Right cardiac atrium (tissue), 5 donors: Measurements from ENCODE around the gene OPN1MW3. TPM values are rescaled to one million over a fixed set of nuclear protein-coding genes. Genes with fewer than 3 reads are reported as not detected.
"Not testable (repeated sequence)": the region's sequence is repeated elsewhere in the genome, so short reads cannot be mapped to it uniquely, and the experiment has no call there.

Source experiments
- ATAC-seq, 2 donors: fragments of 200-7000 bp; cut with Tn5 transposase; one replicate each; pipeline versions ENCODE4 v1.8.0 to v1.9.1; 2020; ENCODE audit warnings: moderate library complexity in 2 of 2, mild to moderate bottlenecking in 1 of 2
- DNase-seq, 3 donors: peaks; one replicate each; pipeline ENCODE4 v3.0.0-alpha.2; 2020
- H3K27ac ChIP-seq: one replicate; pipeline ENCODE4 v1.5.1; 2013; ENCODE audit warnings: mild to moderate bottlenecking, low read length, control low read depth, moderate library complexity
- H3K27me3 ChIP-seq: one replicate; pipeline ENCODE4 v1.6.1; 2013; ENCODE audit not compliant: control insufficient read depth, insufficient read depth
- H3K4me1 ChIP-seq: one replicate; pipeline ENCODE4 v1.6.1; 2013; ENCODE audit warnings: low read length; ENCODE audit not compliant: control insufficient read depth, insufficient read depth
- H3K4me3 ChIP-seq: one replicate; pipeline ENCODE4 v1.5.1; 2013; ENCODE audit warnings: low read length, control low read depth
- H3K9me3 ChIP-seq: one replicate; pipeline ENCODE4 v1.6.1; 2013; ENCODE audit warnings: low read length; ENCODE audit not compliant: control insufficient read depth
- WGBS: extraction: QIAGEN DNeasy Blood & Tissue Kit; methylation state at CpG from one replicate; pipeline ENCODE4 v1.1.7; 2013; 5-methylcytosine and 5-hydroxymethylcytosine counted together
- intact Hi-C, 4 donors: fragments of 100-400 bp; cut with DNase I; formaldehyde crosslinking; loops; one replicate each; pipeline versions ENCODE4 v1.11.0 to v1.14.0; 2022 to 2023
- polyA plus RNA-seq: library from polyadenylated mRNA; stranded (reverse); fragments of 200-250 nt; gene quantifications from one replicate; pipeline ENCODE4 v1.2.3, GENCODE V29; 2013
- total RNA-seq, 4 donors: library from RNA; stranded (reverse); fragmentation: NEBNext Ultra II Directional; extraction: Animal tissue kit (Norgen Biotek cat#: 25700); gene quantifications; one replicate each; pipeline ENCODE4 v1.2.1, GENCODE V29; 2021
- donor health status: healthy with polysubstance abuse.
- donor health status: DM: no; HTN: yes; CAD: no.
- donor health status: DM: no; HTN: no; CAD: no.
- donor health status: DM: no; HTN: yes; CAD: no; lungs with severe emphysema.
- donor health status: DM: yes; HTN: yes; CAD: no.

Gene OPN1MW3
- total and polyA plus RNA-seq, 5 donors = not detected

DNA sequence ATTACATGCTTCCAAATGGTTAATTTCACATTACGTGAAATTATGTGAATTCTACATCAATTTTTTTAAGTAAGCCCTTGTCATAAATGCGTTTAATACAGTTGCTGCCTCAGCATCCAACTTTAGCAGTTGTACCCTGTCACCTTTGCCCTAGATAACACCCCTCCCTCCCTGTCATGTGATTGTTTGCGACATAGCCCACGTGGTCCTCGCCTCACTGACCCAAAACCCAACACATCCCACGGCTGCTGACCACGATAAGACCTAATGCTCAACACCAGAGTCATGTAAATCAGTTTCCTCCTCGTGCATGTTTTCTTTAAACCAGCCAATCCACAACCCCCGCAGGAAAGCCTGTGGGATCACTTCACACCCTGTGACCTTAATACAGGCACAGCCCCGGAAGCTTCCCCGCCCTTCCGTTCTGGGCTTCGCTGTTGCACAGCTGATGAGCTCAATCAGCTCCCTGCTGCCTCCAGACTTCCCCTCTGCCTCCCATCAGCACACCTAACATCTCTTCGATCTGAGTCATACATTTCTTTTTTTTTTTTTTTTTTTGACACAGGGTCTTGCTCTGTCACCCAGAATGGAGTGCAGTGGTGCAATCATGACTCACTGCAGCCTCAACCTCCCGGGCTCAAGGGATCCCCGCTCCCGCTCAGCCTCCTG lies 9.9 kb upstream of the OPN1MW3 start:
- intact Hi-C loops, H3K27me3 ChIP-seq, H3K4me1 ChIP-seq, DNase-seq, H3K27ac ChIP-seq, H3K4me3 ChIP-seq, H3K9me3 ChIP-seq: not testable (repeated sequence)
- ATAC-seq = peak; percentile 92 to 97
- WGBS = no CpG with 5 or more reads among the region's 17 CpGs

DNA sequence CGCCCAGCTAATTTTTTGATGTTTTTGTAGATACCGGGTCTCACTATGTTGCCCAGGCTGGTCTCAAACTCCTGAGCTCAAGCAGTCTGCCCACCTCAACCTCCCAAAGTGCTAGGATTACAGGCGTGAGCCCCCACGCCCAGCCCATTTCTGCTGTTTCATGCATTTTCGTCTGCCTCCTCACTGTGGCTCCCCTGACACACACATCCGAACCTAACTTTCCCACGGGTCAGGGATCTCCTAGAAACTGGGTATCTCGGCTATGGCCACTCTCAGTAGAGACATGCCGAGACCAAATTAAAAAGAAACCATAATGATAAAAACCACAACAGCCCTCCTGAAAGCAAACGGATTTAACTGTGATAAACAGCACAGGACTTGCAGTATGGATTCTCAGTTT lies 9.3 kb upstream of the OPN1MW3 start:
- no CpG with 5 or more reads among the region's 10 CpGs for WGBS
- peak in 1 of 2 donors; percentile 9 for ATAC-seq
- H3K27ac ChIP-seq, intact Hi-C loops, DNase-seq, H3K27me3 ChIP-seq, H3K4me3 ChIP-seq, H3K4me1 ChIP-seq, H3K9me3 ChIP-seq: not testable (repeated sequence)

DNA sequence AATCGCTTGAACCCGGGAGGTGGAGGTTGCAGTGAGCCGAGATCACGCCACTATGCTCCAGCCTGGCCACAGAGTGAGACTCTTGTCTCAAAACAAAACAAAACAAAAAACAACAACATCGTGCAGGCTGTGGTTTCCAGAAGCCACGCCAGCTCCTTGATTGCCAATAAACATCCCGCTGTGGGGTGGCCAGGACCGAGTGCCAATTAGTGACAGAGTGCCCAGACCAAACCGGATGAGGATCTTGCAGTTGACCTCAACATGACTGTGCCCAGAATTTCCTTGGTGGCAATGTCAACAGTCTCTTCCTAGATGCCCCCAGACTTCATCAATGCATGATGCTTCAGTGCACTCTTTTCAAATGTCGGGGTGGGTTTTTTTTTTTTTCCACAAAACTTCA lies 1.3 kb downstream of the OPN1MW3 start:
- ATAC-seq, DNase-seq, intact Hi-C loops, H3K4me1 ChIP-seq, H3K9me3 ChIP-seq, H3K4me3 ChIP-seq, H3K27ac ChIP-seq, H3K27me3 ChIP-seq: not testable (repeated sequence)
- WGBS = no CpG with 5 or more reads among the region's 10 CpGs

DNA sequence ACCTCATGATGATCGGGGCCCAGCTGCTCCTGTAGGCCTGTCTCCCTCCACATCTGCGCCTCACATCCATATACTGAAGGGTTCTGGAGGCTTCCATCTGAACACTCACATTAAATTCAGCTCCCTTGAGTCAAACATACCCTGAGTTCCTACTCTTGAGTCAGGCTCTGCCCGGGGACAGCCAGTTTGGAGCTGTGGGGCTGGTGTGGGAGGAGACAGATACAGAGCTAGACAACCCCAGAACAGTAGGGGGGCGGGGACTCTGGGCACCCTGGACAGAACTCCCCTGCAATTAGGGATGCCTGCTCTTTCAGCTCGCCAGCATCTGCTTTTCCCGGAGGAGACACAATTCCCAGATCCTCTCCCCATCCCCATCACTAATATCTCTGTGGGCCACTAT lies 5.7 kb downstream of the OPN1MW3 start:
- DNase-seq, H3K9me3 ChIP-seq, H3K27ac ChIP-seq, ATAC-seq, intact Hi-C loops, H3K4me1 ChIP-seq, H3K27me3 ChIP-seq, H3K4me3 ChIP-seq: not testable (repeated sequence)
- WGBS = no CpG with 5 or more reads among the region's 6 CpGs

DNA sequence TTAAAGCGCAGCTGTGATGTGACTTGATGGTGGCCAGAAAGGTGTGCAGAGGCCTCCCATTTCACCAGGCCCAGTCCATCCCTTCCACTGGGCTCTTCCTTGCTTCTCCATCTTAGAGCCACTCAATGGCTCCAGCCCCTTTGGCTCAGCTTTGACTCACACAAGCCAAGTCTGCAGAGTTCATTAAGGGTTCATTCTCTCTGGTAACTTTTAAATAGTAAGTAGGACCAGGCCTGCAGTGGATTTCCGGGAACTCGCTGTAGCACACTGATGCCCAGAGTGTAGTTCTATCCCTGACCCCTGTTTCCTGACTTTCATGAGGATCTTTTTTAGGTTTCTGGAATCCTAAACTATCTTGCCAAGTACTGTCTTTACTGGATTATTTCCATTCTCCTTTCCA lies 11.9 kb downstream of the OPN1MW3 start:
- H3K27ac ChIP-seq, H3K27me3 ChIP-seq, intact Hi-C loops, H3K9me3 ChIP-seq, H3K4me1 ChIP-seq, H3K4me3 ChIP-seq, DNase-seq: not testable (repeated sequence)
- WGBS = no CpG with 5 or more reads among the region's 3 CpGs
- ATAC-seq = peak; percentile 74 to 84

DNA sequence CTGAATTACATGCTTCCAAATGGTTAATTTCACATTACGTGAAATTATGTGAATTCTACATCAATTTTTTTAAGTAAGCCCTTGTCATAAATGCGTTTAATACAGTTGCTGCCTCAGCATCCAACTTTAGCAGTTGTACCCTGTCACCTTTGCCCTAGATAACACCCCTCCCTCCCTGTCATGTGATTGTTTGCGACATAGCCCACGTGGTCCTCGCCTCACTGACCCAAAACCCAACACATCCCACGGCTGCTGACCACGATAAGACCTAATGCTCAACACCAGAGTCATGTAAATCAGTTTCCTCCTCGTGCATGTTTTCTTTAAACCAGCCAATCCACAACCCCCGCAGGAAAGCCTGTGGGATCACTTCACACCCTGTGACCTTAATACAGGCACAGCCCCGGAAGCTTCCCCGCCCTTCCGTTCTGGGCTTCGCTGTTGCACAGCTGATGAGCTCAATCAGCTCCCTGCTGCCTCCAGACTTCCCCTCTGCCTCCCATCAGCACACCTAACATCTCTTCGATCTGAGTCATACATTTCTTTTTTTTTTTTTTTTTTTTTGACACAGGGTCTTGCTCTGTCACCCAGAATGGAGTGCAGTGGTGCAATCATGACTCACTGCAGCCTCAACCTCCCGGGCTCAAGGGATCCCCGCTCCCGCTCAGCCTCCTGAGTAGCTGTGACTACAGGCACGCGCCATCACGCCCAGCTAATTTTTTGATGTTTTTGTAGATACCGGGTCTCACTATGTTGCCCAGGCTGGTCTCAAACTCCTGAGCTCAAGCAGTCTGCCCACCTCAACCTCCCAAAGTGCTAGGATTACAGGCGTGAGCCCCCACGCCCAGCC lies 27.3 kb downstream of the OPN1MW3 start:
- peak; percentile 91 to 98 for ATAC-seq
- H3K9me3 ChIP-seq, intact Hi-C loops, H3K4me3 ChIP-seq, H3K27ac ChIP-seq, DNase-seq, H3K27me3 ChIP-seq, H3K4me1 ChIP-seq: not testable (repeated sequence)
- WGBS = no CpG with 5 or more reads among the region's 23 CpGs

DNA sequence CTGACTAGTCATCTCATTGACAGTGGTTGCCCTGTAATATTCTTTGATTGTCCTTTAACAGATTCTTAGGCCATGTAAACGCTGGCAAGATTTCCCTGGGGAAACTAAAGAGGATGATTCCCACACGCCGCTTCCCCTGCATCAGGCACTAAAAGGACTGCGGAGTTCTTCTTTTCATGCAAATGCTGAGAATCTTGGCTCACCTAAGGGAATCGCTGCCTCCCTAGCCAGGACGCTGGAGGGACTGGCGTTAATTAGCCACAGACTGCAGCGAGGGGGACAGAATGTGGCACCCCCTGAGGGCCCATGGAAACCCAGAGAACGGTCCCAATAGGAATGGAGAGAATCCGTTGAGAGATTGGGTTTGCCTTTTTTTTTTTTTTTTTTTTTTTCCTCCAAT lies 29.0 kb downstream of the OPN1MW3 start:
- H3K4me3 ChIP-seq, intact Hi-C loops, DNase-seq, H3K4me1 ChIP-seq, ATAC-seq, H3K27me3 ChIP-seq, H3K27ac ChIP-seq, H3K9me3 ChIP-seq: not testable (repeated sequence)
- WGBS = no CpG with 5 or more reads among the region's 10 CpGs

DNA sequence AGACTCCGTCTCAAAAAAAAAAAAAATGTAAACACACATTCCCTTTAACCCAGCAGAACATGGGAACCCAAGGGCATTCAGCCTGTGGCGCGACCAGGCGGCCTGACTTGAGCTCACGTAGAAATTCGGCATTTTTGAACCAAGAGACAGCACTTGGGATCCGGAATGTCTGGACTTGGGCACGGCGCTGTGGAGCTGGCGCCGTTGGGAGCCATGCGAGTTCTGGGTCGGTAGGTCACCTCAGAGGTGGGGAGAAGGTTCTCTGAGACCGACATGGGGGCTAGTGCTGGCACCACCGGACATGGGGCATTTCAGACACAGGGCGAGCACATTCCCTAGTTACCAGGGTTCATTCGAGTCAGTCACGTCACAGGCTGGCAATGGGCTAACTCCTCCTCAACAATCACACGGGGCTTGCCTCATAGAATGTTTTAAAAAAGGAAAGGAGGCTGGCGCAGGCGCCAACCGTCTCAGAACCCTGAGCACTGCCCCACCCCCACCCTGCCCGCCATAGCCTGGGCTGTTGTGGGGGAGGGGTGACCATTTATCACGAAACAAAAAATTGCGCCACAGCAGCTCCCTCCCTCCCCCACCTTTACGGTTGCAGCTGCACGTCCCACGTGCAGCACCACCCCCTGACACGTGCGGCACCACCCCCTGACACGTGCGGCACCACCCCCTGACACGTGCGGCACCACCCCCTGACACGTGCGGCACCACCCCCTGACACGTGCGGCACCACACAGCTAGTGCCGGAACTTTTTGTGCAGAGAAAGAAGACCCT lies 37.6 kb downstream of the OPN1MW3 start, which contains the start of gene TEX28:
Gene TEX28 (minus strand): TSS at position 334 of the 784 bp plus-strand sequence. CDS start 3,007 bp downstream, outside the sequence.
- no peak for DNase-seq
- Histone ChIP-seq H3K9me3 (no peaks in the 10 kb centered on the region), H3K27ac (no peak within 1 kb of the TSS), H3K27me3 (no peaks in the 10 kb centered on the region), H3K4me3 (no peak within 1 kb of the TSS), H3K4me1 (no peaks in the 10 kb centered on the region)
- intact Hi-C loops = no loop called here
- ATAC-seq = no peak
- WGBS = 91% methylated on average over 39 of the region's 39 CpGs

DNA sequence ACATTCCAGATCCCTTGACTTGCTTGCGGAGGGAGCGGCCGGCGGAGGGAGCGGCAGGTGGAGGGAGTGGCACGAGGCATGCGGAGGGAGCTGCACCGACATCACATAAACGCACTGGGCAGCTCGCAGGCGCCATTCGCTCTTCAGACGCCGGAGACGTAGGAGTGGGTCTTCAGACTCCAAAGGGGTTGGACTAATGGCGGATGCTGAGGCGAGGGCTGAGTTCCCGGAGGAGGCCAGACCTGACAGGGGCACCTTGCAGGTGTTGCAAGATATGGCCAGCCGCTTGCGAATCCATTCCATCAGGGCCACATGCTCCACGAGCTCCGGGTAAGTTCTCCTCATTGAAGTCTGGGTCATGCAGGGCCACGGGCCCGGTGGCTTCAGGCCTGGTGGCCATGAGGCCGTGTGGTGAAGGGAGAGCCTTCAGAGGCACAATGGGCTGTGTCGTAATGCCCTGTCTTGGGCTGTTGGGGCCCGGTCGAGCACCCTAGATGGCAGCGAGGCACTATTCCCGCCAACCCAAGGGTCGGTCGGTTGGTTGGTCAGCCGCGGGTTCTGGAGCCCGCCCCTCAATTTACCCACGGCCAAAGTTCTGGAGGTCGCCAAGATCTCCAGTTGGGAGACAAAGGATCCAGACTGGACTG lies 38.4 kb downstream of the OPN1MW3 start, which contains the start of gene TKTL1:
Gene TKTL1 (plus strand): TSS at position 132 of the 647 bp plus-strand sequence. CDS start 65 bp downstream, at position 197.
- 98% methylated on average over 37 of the region's 37 CpGs for WGBS
- DNase-seq = no peak
- intact Hi-C loops = no loop called here
- no peaks in the 10 kb centered on the region for H3K27me3 ChIP-seq
- ATAC-seq = no peak
- no peak within 1 kb of the TSS for H3K4me3 ChIP-seq
- H3K4me1 ChIP-seq = no peaks in the 10 kb centered on the region
- H3K27ac ChIP-seq = no peak within 1 kb of the TSS
- H3K9me3 ChIP-seq = no peaks in the 10 kb centered on the region

DNA sequence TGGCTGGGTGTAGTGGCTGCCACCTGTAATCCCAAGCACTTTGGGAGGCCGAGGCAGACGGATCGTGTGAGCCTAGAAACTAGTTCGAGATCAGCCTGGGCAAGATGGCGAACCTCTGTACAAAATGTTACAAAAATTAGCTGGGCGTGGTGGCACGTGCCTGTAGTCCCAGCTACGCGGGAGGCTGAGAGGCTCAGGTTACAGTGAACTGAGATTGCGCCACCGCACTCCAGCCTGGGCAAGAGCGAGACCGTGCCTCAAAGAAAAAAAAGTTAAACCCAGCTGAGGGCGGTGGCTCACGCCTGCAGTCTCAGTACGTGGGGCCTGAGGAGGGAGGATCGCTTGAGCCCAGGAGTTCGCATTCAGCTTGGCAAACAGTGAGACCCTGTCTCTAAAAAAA lies 39.3 kb downstream of the OPN1MW3 start:
- Histone ChIP-seq H3K27me3 (no peaks in the 10 kb centered on the region), H3K27ac (no peak overlapping the region), H3K4me1 (no peaks in the 10 kb centered on the region), H3K4me3 (no peak overlapping the region), H3K9me3 (no peaks in the 10 kb centered on the region)
- no peak for ATAC-seq
- 93% methylated on average over 18 of the region's 18 CpGs for WGBS
- DNase-seq = no peak
- intact Hi-C loops = no loop called here
